Measurements from ENCODE around the gene CYFIP2. TPM values are rescaled to one million over a fixed set of nuclear protein-coding genes. Genes with fewer than 3 reads are reported as not detected.

The CYFIP2 gene
- total and polyA plus RNA-seq, 2 of the 8 experiments (the other 6 are each of a cell fraction or from before 2014, with no cell fraction given) = 45.1 to 80.6 TPM

- CTCF ChIA-PET (ENCODE audit: partially characterized antibody) = interaction anchor here (0.6 to 1.0 kb wide), 2 partner anchors 16 to 32 kb away, joined by 3 to 6 read pairs; no protein-coding TSS in a partner anchor
- H3K79me2 ChIP-seq (ENCODE audit: control insufficient read depth in 1 of 2, insufficient read depth in 2 of 2, low read length in 2 of 2) = peaks cover 3 to 64% of the 10 kb centered on the region in 2 experiments; a peak in 3 of 4 replicates
- no peak for FAIRE-seq
Measured at GRCh38 chr5:157280927-157281326, 15.0 kb downstream of the CYFIP2 start.

More at GRCh38 chr5:157280927-157281326, 15.0 kb downstream of the CYFIP2 start:
- Histone ChIP-seq H2BK15ac (ENCODE audit: low read length) (no peak overlapping the region), H3K23me2 (ENCODE audit: low read depth, low read length) (no peaks in the 10 kb centered on the region), H3K4ac (replicated peaks; ENCODE audit: insufficient read length, low read depth, low read length) (no peak overlapping the region), H3K4me1 (replicated peaks in 1 of 4; ENCODE audit: control insufficient read depth in 3 of 4, insufficient read depth in 4 of 4, low read length in 3 of 4) (no peaks in the 10 kb centered on the region; a peak in 2 of 7 replicates), H2BK120ac (replicated peaks; ENCODE audit: low read depth, low read length) (no peak overlapping the region), H3K4me3 (ENCODE audit: extremely low read depth in 1 of 4, insufficient read depth in 2 of 4, low read depth in 3 of 4, low read length in 4 of 4) (no peak overlapping the region), H3K23ac (ENCODE audit: insufficient read length) (no peak overlapping the region), H3K56ac (replicated peaks; ENCODE audit: insufficient read length, low read depth, low read length) (no peak overlapping the region), H3K18ac (ENCODE audit: extremely low read depth, low read length) (no peak overlapping the region), H3K9me3 (ENCODE audit: insufficient read depth in 2 of 2, low read depth in 1 of 2, low read length in 1 of 2) (no peaks in the 10 kb centered on the region), H3K27ac (ENCODE audit: low read depth, low read length) (no peak overlapping the region), H3K27me3 (replicated peaks in 1 of 4; ENCODE audit: control insufficient read depth in 3 of 4, extremely low read depth in 1 of 4, insufficient read depth in 3 of 4, low read length in 3 of 4) (no peaks in the 10 kb centered on the region), H2AFZ (ENCODE audit: low read length) (no peak overlapping the region), H4K91ac (replicated peaks; ENCODE audit: insufficient read length, low read length) (no peak overlapping the region), H3K79me1 (ENCODE audit: low read depth, low read length) (peaks cover 2% of the 10 kb centered on the region; the same call in 1 of the 2 replicates), H4K20me1 (replicated peaks in 1 of 2; ENCODE audit: control insufficient read depth in 1 of 2, insufficient read depth in 2 of 2, low read length in 2 of 2) (peaks cover 5 to 7% of the 10 kb centered on the region in 2 experiments), H2AK5ac (ENCODE audit: low read depth, low read length) (no peak overlapping the region), H4K8ac (ENCODE audit: extremely low read depth, insufficient read depth, low read length) (no peak overlapping the region), H2BK20ac (ENCODE audit: low read length) (no peak overlapping the region), H2BK12ac (ENCODE audit: low read depth, low read length) (no peak overlapping the region), H3K4me2 (ENCODE audit: insufficient read depth in 1 of 2, low read depth in 2 of 2, low read length in 2 of 2) (no peak overlapping the region), H3K9ac (replicated peaks in 1 of 4; ENCODE audit: extremely low read depth in 1 of 4, low read depth in 3 of 4, low read length in 3 of 4) (no peak overlapping the region), H3K36me3 (ENCODE audit: control insufficient read depth in 2 of 4, insufficient read depth in 4 of 4, low read length in 3 of 4) (no peaks in the 10 kb centered on the region), H3K14ac (ENCODE audit: insufficient read length) (no peak overlapping the region), H2BK5ac (ENCODE audit: low read depth, low read length) (no peak overlapping the region), H4K5ac (ENCODE audit: insufficient read length, low read depth, low read length) (no peak overlapping the region)
- DNase-seq (ENCODE audit: low read depth in 1 of 2, low spot score in 2 of 2) = no peak
- TF ChIP-seq MAFK (IDR thresholded peaks at IDR 0.05; ENCODE audit: low read depth, low read length) (no peak), RAD21 (IDR thresholded peaks at IDR 0.05 in 1 of 2, conservative IDR thresholded peaks at IDR 0.05 in 1 of 2; ENCODE audit: low read depth in 2 of 2, low read length in 2 of 2) (no peak), RNF2 (IDR thresholded peaks at IDR 0.05; ENCODE audit: borderline replicate concordance, low read depth, low read length, missing control alignments, poor library complexity, severe bottlenecking) (no peak), TBP (IDR thresholded peaks at IDR 0.05; ENCODE audit: low read depth, low read length) (no peak), TEAD4 (IDR thresholded peaks at IDR 0.05; ENCODE audit: low read depth, low read length) (no peak), TCF12 (IDR thresholded peaks at IDR 0.05; ENCODE audit: low read depth, low read length) (no peak), CBX5 (IDR thresholded peaks at IDR 0.05; ENCODE audit: low read depth, low read length) (no peak), POLR2A (IDR thresholded peaks at IDR 0.05; ENCODE audit: control extremely low read depth in 1 of 2, low read depth in 2 of 2, low read length in 2 of 2) (no peak), ASH2L (IDR thresholded peaks at IDR 0.05; ENCODE audit: low read length) (no peak)
- 93% methylated on average over 3 of the region's 3 CpGs; no CpG with 5 or more reads in 1 of the 2 experiments for WGBS, 2 experiments (ENCODE audit: extremely low coverage in 1 of 2, insufficient coverage in 1 of 2, insufficient read length in 1 of 2, insufficient replicate concordance in 2 of 2, low coverage in 1 of 2, low lambda C conversion rate in 2 of 2, missing lambda C conversion rate in 1 of 2)
- POLR2A ChIA-PET (ENCODE audit: partially characterized antibody) = no interaction called here

Data from H1 (cell line).